NCI-H446 treated with DMSO at 0.1 percent for 48 hours (cell line): Measurements from ENCODE around the gene NRXN3.

Experiments
- DNase-seq: peaks from one replicate; lab custom pipeline; 2025; lab: John Stamatoyannopoulos, UW

Gene NRXN3

DNA sequence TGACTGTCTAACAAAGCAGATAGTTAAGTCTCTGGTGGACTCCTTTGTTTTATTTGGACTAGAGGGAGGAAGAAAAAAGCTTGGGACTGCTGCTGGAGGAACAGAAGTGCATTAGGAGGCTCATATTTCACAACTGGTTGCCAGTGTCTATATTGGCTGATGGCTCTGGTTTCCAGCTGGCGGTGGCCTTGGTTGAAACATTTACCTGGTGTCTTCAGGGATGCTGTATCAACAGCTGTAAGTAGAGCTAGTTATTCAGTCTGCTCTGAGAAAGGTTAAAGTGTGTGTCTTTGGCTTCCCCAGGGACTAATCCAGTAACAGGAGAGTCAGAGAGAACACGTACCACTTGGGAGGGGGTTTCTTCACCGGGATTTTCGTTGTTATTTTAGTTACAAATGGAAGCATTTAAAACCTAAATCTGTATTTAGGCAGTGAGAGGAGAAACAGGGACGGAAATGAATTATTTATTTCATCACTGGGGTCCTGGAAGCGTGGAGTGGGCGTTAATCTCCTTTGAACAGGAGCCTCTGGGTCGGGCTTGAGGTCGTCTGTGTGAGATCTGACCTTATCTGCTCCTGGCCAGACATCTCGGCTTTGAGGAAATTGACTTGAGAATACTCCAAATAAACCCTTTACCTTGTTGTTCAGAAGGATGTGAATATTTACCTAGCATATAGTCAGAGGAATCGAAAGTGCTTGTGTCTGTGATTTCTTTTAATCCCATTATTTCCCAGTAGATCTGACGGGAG is 149.9 kb downstream of the NRXN3 start:
- no peak for DNase-seq

DNA sequence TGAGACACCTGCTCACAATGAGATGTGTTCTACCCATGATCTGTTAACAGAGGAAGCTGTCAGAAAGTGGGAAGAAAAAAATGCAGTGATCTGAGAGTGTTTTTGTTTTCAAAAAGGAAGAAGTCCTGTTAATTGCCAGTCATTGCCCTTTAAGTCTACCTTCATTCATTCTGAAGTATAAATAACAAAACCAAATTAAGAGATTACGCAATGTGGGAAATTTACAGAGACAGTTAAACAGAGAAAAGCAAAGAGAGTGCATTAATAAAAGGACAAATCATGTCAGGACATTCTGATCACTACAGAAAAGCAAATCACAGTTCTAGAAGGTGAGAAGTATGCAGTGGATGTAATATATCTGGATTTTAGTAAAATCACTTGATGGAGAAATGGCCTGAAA is 154.2 kb downstream of the NRXN3 start:
- no peak for DNase-seq

DNA sequence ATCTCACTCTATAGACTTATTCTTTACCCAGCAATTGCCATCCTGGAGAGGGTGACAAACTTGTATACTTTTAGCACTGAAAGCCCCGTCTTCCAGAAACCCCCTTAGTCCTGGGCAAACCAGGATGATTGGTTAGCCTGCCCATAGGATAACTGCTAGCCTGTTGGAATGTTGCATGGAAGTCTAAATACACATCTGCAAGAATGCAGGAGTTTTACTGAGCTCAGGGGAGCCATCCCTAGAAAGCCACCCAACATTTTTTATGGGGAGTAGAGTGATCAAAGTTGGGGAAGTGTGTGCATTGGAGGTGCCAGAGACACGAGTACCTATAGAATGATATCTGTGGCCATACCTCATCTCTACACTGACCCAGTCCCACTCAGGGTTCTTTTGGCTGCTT is 155.7 kb downstream of the NRXN3 start:
- no peak for DNase-seq

DNA sequence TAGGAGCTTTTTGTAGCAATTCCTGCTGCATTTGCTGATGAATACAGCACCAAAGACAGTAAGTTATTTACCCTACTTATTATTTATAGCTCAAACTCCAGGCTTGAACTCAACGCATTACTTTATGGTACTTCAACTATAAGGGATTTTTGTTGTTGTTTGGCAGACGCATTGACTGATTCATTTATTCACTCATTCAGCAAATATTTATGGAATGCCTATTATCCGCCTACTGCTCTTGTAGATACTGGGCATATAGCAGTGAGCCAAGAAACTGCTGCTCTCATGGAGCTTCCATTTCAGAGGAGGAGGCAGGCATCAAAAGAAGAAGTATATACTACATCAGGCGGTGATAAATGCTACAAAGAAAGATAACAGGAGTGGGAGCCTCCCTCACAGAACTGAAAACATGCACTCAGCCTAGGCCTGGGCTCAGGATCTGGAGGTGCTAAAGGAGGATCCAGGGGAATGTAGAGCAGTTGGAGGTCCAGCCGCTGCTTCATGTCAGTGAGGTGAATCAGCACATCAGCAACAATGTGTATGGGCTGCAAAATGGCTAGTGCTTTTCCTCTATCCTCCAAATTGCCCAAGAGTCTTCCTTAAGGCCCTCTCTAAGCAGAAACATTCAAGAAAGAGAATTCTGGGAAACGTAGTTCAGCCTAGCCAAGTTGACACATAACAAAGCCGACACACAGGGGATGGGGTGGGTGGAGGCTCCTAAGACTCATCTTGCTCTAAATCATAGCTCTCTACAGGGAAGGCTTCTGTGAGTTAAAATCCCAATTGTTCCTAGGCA is 157.5 kb downstream of the NRXN3 start:
- no peak for DNase-seq

DNA sequence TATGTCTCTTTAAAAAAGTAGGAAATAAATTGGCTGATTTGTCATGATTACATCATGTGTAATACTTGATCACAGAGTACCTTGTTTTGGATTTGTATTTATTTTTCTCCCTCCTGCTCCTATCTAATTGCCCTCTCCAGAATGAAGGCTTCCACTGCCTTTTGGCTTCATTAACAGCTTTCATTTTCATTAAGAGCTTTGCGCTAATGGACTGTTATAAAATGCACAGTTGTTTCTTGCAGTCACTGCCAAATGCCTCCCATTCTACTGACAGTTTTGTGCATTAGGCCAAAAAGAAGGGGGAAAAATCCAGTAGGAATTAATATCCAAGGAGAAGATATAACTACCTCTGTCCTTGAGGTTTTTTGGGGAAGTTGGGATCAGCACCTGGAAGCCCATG is 159.2 kb downstream of the NRXN3 start:
- DNase-seq = peak; percentile 11

DNA sequence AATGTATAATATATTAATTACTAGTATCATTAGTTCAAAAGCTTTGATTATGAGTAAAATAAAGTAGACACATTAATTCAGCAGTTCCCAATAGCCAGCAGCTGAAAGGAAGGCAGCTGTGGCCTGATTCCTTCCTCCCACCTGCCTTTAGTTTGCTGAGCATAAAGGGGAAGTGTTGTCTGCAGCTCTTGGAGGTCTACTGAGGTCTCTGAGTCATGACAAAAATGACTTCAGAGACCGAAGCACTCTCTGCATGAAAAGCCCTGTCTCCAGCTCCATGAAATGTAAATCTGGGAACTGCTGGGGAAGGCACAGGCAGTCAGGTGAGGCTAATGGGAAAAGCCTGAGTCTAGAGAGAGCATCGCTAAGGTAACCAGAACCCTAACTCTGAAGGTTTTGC is 165.4 kb downstream of the NRXN3 start:
- no peak for DNase-seq

DNA sequence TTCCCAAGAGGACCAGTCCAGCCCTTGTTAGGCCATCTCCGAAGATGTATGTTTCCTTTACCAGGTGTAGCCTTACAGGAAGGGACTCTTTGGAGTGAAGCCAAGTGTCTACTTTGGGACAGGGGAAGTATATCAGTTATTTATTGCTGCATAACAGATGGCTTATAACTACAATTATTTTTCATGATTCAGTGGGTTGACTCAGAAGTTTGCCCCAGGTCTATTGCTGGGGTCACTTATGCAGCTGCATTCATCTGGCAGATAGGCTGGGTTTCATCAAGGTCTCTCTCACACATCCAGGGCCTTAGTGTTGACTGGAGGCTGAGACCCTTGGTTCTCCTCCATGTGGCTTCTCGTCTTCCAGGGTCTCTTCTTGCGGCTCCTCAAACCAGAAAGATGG is 170.1 kb downstream of the NRXN3 start:
- DNase-seq = no peak

DNA sequence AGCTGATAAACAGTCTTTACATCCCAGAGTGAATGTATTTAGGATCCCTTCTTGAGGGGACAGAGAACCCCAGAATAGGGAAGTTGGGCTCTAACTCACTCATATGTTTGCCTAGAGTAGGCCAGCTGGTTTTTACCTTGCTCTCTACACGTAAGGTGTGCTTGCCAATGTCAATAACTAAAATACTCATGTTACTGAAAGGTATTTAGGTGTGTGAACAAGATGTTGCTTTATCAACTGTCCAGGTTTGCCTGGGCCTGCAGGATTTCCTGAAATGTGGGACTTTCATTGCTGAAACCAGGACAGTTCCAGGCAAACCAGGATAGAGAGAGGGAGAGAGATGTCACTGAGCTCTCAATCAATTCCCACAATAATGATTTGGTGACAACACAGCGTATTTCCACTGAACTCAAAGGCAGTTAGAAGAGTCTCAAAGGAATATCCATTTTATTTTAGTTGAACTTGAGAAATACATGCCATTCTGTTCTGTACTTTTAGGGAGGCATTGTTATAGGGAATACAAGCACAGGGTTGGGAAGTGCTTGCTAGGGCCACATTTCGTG is 171.7 kb downstream of the NRXN3 start:
- no peak for DNase-seq

DNA sequence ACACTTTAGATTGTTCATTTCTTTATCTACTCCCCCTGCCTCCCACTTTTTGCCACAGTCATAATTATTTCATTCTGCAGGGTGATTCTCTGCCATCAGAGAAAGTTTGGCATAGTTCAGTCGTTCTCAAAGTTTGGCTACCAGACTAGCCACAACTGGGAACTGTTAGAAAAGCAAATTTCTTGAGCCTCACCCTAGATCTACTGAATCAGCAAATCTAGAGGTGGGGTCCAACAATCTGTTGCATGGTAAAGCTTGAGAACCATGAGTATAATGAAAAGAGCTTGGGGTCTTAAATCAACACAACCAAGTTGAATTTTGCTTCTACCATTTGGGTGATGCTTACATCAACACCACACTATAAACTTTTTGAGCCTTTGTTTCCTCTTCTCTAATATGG is 172.7 kb downstream of the NRXN3 start:
- no peak for DNase-seq

DNA sequence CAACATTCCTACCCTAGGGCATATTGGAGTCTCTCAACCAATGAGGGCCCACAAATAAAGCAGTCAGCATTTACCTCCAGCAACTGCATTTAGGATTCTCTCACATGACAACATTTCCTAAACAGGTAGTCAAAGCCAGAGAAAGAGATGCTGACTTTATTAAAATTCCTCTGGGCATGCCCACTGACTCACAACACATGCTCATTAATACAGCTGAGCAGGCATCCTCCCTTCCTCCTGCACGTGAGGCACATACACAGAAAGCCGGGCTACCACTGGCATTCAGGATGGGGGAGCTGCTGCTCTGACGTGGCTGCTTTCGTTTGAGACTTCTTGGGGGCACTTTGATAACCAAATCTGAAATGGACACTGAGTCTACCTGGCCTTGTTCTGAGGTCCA is 174.1 kb downstream of the NRXN3 start:
- no peak for DNase-seq

DNA sequence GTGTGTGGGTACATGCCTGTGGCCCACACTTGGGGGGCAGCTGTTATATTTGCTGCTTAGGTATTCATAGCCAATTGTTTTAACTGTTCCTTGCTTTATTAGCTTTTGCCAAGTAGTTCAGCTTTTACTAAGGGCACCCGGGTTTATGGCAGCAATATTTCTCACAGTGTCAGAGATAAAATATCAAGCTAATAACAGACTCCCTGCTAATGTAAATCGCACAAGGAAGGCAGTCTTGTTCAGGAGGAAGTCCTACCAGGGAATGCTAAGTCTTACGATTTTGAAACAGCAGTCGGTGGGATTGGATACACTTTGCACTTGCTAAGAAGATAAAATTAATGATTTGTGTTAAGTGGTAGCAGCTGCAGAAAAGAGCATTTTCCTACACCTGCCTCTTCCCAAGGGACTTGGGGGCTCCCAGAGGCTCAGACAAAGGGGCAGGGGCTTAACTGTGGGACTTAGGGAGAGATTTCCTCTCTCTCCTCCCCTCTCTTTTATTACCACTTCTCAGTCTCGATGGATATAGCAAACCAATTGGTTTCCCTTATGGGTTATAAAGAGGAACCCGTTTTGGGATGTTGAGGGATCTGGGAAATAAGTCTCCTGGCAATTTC is 175.1 kb downstream of the NRXN3 start:
- no peak for DNase-seq

DNA sequence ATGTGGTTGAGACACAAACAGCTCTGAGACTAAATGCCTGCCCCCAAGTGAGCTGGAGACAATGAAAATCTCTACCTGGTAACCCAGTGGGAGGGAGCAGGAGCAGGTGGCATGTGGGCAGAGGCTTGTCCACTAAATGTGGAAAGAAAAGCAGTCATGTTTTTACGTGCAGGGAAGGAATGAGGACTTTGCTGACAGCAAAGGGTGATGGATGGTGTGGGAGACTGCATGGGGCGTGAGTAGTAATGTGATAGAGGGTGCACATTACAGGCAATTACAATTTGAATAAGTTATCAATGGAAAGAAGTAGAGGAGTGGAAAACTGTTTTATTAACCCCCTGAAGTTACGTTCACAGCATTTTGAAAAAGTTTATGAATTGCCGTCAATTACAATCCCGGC is 176.6 kb downstream of the NRXN3 start:
- no peak for DNase-seq

DNA sequence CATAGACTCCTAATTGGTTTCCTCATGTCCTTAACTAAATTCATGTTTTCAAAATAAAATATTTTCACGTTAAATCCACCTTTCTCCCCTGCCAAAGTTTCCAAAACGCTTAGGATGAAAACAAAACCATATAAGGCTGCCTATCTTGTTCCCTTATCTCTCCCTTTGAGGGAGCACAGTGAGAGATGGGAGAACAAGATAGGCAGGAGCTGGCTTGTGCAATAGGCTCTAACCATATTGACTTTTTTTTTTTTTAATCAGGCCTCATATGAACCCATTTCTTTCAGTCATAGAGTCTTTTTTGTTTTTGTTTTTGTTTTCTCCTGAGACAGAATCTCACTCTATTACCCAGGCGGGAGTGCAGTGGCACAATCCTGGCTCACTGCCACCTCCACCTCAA is 184.9 kb downstream of the NRXN3 start:
- no peak for DNase-seq

DNA sequence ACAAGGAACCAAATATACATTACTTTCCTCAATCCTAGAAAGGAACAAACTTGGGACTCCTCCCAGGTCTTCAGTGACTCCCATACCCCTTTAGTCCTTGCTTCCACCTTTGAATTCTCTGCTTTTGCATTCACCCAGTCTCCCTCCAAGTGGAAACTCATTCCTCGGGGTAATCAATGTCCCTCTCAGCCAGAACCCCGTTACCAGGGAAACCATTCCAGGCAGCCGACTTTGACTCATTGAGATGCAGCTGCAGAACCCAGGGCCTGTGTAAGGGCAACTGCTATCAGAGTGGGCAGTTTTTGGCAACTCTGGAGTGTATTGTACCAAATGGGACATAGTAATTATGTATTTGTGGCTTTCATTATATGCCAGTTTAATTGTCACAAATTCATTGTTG is 186.2 kb downstream of the NRXN3 start:
- DNase-seq = no peak

DNA sequence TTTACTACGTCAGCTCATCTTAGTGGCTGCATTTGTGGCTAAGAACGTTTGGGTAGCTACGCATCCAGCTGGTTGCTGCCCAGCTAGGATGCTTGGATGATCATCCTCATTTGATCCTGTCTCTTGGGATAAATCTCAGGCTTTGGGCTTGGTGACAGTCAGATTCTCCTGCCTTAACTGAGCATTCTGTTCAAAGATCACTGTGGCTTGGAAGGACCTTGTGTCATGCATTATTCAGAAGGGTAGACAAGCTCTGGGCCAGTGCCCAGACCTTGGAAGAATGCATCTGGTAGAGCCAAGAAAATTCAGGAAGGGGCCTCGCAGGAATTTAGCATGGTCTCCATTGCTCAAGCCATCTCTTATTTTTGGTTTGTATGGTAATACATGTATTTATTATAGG is 188.4 kb downstream of the NRXN3 start:
- DNase-seq = no peak

DNA sequence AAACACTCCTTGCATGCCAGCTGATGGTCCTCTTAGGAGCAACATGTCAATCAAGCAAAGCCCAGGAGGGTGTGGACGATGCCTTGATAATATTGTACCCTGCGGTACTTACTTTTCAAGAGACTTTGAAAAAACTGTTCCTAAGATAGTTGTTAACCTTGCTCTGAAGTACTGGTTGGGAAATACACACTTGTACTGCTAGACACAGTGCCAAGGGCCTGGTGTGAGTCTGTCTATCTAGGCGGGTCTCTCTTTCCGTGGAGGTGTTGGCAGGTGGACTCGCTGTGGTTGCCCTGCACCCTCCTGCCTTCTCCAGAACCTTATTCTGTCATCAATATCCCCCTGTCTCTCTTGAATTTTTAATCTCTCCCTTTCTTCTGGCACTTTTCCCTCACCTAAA is 189.4 kb downstream of the NRXN3 start:
- DNase-seq = no peak

DNA sequence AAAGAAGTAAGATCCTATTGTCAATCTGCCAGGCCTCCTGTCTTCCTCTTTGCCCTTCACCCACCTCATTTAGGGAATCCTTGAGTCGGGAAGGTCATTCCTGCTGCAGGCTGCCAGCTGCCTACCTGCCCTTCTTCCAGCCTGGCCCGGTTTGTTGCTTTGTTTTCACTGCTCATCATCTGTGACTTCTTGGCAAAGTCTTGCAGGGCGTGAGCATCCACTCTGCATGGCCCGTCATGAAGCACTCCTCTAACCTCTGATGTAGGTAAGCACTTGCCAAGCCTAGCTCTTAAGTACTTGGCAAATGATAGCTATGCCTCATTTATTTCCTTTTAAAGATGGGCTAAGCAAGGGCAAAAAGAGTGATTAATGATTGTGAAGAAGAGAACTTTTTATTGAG is 192.8 kb downstream of the NRXN3 start:
- DNase-seq = no peak

DNA sequence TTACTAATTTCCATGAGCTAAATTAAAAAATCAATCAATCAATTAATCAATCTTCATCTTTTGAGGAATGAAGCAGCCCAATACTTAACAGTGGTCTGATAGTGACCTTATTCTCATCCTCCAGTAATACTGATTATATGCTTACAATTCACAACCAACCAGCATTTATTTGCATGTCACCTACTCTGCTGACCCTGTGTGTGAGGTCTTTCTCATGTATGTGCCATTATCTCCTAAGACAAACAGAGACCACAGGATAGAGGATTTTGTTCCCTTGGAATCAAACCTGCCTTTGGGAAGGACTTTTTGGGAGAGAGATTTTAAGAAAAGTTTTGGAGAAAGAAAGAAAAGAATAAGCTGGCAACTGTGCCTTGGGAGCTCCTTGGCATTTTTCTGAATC is 197.2 kb downstream of the NRXN3 start:
- no peak for DNase-seq

DNA sequence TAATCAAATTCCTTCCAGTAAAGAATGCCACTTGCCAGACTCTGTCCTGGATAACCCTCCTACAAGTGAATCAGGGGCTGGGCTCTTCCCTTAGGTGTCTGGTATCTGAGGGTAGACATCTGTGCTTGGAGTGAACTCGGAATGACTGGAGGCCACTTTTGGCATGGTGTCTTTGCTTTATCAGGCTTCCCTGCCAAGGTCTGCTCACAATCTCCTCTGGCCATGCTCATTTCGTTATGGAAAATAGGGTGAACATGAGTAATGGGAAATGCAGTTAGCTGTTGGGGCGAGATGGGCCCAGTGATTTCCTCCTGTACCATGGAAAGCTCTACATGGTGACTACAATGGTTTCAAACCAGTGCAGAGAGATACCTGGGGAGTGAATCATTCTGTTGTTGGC is 212.9 kb downstream of the NRXN3 start:
- no peak for DNase-seq

DNA sequence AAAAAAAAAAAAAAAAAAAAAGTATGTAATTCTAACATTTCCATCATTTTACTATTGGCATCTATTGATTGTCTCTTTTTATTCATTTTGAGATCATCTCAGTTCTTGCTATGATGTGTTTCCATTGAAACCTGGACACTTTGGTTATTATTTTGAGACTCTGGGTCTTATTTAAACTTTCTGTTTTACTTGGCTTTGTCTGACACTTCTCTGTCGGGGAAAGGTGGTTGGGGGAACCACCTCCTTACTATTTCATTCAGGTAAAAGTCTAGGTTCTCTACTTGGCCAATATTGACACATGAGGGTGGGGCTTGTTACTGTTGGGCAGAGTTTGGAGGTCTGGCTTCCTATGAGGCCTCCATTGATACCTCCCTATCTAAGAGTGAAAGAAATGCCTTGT is 228.0 kb downstream of the NRXN3 start:
- no peak for DNase-seq

DNA sequence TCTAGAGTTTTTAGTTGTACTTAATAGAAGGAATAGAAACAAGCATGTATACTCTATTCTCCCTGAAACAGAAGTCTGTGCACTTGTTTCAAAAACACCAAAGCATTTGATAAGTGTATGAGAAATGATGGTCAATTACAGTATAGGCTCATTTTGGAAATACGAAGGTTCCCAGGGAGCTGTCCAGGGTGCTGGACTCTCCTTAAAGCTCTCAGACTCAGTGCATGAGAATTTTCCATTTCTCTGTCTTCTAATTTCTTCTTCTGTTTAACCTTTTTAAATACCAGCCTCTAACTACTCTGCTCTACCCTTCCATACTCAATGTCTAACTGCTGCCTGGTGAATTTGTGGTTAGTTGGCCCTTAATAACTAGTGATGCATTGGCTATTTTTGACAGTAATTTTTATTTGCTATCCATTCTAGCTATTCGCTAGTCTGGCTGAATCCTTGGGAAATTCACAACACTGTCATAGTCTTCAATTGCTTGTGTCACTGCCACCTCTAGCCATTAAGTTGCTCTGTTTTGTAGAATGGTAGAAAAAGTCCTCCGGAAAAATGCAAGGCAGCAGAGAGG is 229.2 kb downstream of the NRXN3 start:
- DNase-seq = no peak

DNA sequence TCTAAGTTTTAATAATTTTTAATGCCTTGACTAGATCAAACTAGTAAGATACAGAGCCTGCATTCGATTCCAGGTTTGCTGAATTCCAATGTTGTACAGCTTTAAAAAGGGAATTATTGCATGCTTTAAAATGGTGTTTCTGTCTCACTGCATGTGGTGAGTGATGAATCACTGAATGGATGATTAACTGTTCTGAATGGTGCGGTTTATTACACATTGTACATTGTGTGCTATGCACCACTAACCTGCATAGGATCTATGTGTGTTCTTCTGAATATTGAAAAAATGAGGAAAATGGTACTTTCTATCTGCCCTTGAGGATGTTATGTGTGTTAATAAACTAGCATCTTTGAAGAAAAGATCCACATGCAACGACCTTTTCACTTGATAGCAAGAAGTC is 231.7 kb downstream of the NRXN3 start:
- no peak for DNase-seq
